Neural progenitor cell (in vitro differentiated cells): Measurements from ENCODE around the gene PREX1. TPM values are rescaled to one million over a fixed set of nuclear protein-coding genes. Genes with fewer than 3 reads are reported as not detected.
A peak's percentile ranks its signal among the peaks of the same experiment; 100 is the strongest.

Source experiments
- DNase-seq: peaks from one replicate; pipeline ENCODE4 v3.0.0-alpha.2; 2016; ENCODE audit warnings: low spot score
- H2AFZ ChIP-seq: fragments of 200-600 bp; sonication (generic); replicated peaks from 2 replicates; pipeline ENCODE4 v1.6.1; 2016; ENCODE audit warnings: antibody characterized with exemption
- H3F3A ChIP-seq: fragments of 200-600 bp; sonication (generic); 2 replicates; pipeline ENCODE4 v1.6.1; 2016; ENCODE audit warnings: antibody characterized with exemption, low read depth
- H3K27ac ChIP-seq: fragments of 200-600 bp; sonication (generic); 2 replicates; pipeline ENCODE4 v1.5.1; 2016; ENCODE audit warnings: mild to moderate bottlenecking
- H3K27me3 ChIP-seq: fragments of 200-600 bp; sonication (generic); 2 replicates; pipeline ENCODE4 v1.6.1; 2016; ENCODE audit warnings: mild to moderate bottlenecking, moderate library complexity
- H3K36me3 ChIP-seq: fragments of 200-600 bp; sonication (generic); 2 replicates; pipeline ENCODE4 v1.5.1; 2016
- H3K4me1 ChIP-seq: fragments of 200-600 bp; sonication (generic); 2 replicates; pipeline ENCODE4 v1.6.1; 2016; ENCODE audit warnings: mixed run types
- H3K4me2 ChIP-seq: fragments of 200-600 bp; sonication (generic); 2 replicates; pipeline ENCODE4 v1.6.1; 2016
- H3K4me3 ChIP-seq: fragments of 200-600 bp; sonication (generic); 2 replicates; pipeline ENCODE4 v1.5.1; 2016
- H3K79me2 ChIP-seq: fragments of 200-600 bp; sonication (generic); 2 replicates; pipeline ENCODE4 v1.6.1; 2016; ENCODE audit warnings: low read depth
- H3K9ac ChIP-seq: fragments of 200-600 bp; sonication (generic); 2 replicates; pipeline ENCODE4 v1.6.1; 2016
- H3K9me3 ChIP-seq: fragments of 200-600 bp; sonication (generic); 2 replicates; pipeline ENCODE4 v1.5.1; 2016; ENCODE audit warnings: low read depth
- H4K20me1 ChIP-seq: fragments of 200-600 bp; sonication (generic); 2 replicates; pipeline ENCODE4 v1.6.1; 2016; ENCODE audit warnings: low read depth
- H3K27ac Mint-ChIP-seq: 3 replicates; pipeline ENCODE4 v1.8.0; 2021; ENCODE audit warnings: mixed read lengths
- H3K27me3 Mint-ChIP-seq: 2 replicates; pipeline ENCODE4 v1.8.0; 2022; ENCODE audit warnings: low read depth, mild to moderate bottlenecking, inconsistent platforms, moderate library complexity, mixed read lengths; ENCODE audit not compliant: insufficient read depth
- H3K36me3 Mint-ChIP-seq: 3 replicates; pipeline ENCODE4 v1.8.0; 2021; ENCODE audit warnings: mixed read lengths
- H3K4me1 Mint-ChIP-seq: 3 replicates; pipeline ENCODE4 v1.8.0; 2021; ENCODE audit warnings: mixed read lengths
- H3K4me3 Mint-ChIP-seq: 3 replicates; pipeline ENCODE4 v1.8.0; 2021; ENCODE audit warnings: mild to moderate bottlenecking, moderate library complexity, mixed read lengths
- H3K9me3 Mint-ChIP-seq: 3 replicates; pipeline ENCODE4 v1.8.0; 2020; ENCODE audit warnings: mixed read lengths
- EZH2 ChIP-seq: fragments of 200-600 bp; sonication (generic); IDR thresholded peaks from 2 replicates; pipeline ENCODE4 v1.6.1; 2017; ENCODE audit warnings: antibody characterized with exemption, mild to moderate bottlenecking, moderate library complexity
- EZH2phosphoT487 ChIP-seq: fragments of 200-600 bp; sonication (generic); IDR thresholded peaks from 2 replicates; pipeline ENCODE4 v1.6.1; 2017; ENCODE audit warnings: antibody characterized with exemption
- total RNA-seq: library from RNA; depleted of rRNA; stranded (reverse); fragments of >200 nt; gene quantifications from 2 replicates; pipeline ENCODE4 v1.2.3, GENCODE V29; 2015; ENCODE audit warnings: low replicate concordance
- TF ChIP-seq, protein P1 (sequence below): fragments of 200-600 bp; sonication (generic); IDR thresholded peaks from 2 replicates; pipeline ENCODE4 v1.5.1; 2017; ENCODE audit warnings: antibody characterized with exemption, mild to moderate bottlenecking

The PREX1 gene
- total RNA-seq, 1 donor from 2014 or later, result 4.5 TPM

DNA sequence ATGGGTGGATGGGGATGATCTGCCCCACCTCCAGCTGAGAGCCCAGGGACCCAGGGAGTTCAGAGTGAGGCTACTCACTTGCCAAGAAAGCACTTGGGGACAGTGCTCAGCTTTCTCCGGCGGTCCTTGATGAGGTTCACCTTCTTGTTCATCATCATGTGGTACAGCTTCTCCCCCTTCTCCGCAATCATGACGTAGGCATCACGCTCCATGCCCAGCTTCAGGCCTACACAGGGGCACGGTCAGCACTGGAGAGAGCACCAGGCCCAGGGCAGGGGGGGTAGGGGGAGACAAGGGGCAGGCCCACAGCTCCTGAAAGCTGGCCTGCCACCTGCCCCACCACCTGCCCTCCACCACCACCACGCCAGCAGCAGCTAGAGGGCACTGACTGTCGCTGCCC, 139.2 kb downstream of the PREX1 start:
- peaks cover 14% of the 10 kb centered on the region for H3F3A ChIP-seq
- H3K4me2 ChIP-seq, result no peak overlapping the region
- H3K4me3 ChIP-seq, result no peak overlapping the region
- H3K27me3 ChIP-seq, result no peaks in the 10 kb centered on the region
- no peak overlapping the region for H3K9ac ChIP-seq
- H3K9me3 Mint-ChIP-seq, result no peaks in the 10 kb centered on the region
- no peak overlapping the region for H3K27ac Mint-ChIP-seq
- no peak overlapping the region for H2AFZ ChIP-seq
- no peak overlapping the region for H3K27ac ChIP-seq
- no peaks in the 10 kb centered on the region for H4K20me1 ChIP-seq
- peaks cover 4% of the 10 kb centered on the region for H3K27me3 Mint-ChIP-seq
- H3K36me3 Mint-ChIP-seq, result peaks cover 27% of the 10 kb centered on the region
- H3K9me3 ChIP-seq, result no peaks in the 10 kb centered on the region
- H3K4me3 Mint-ChIP-seq, result no peak overlapping the region
- peaks cover 21% of the 10 kb centered on the region for H3K4me1 ChIP-seq
- no peaks in the 10 kb centered on the region for H3K36me3 ChIP-seq
- no peak for TF ChIP-seq EZH2phosphoT487
- TF ChIP-seq, protein P1, sequence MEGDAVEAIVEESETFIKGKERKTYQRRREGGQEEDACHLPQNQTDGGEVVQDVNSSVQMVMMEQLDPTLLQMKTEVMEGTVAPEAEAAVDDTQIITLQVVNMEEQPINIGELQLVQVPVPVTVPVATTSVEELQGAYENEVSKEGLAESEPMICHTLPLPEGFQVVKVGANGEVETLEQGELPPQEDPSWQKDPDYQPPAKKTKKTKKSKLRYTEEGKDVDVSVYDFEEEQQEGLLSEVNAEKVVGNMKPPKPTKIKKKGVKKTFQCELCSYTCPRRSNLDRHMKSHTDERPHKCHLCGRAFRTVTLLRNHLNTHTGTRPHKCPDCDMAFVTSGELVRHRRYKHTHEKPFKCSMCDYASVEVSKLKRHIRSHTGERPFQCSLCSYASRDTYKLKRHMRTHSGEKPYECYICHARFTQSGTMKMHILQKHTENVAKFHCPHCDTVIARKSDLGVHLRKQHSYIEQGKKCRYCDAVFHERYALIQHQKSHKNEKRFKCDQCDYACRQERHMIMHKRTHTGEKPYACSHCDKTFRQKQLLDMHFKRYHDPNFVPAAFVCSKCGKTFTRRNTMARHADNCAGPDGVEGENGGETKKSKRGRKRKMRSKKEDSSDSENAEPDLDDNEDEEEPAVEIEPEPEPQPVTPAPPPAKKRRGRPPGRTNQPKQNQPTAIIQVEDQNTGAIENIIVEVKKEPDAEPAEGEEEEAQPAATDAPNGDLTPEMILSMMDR, result no peak
- no peak for TF ChIP-seq EZH2
- no peaks in the 10 kb centered on the region for H3K79me2 ChIP-seq
- peaks cover 40% of the 10 kb centered on the region for H3K4me1 Mint-ChIP-seq
- no peak for DNase-seq

DNA sequence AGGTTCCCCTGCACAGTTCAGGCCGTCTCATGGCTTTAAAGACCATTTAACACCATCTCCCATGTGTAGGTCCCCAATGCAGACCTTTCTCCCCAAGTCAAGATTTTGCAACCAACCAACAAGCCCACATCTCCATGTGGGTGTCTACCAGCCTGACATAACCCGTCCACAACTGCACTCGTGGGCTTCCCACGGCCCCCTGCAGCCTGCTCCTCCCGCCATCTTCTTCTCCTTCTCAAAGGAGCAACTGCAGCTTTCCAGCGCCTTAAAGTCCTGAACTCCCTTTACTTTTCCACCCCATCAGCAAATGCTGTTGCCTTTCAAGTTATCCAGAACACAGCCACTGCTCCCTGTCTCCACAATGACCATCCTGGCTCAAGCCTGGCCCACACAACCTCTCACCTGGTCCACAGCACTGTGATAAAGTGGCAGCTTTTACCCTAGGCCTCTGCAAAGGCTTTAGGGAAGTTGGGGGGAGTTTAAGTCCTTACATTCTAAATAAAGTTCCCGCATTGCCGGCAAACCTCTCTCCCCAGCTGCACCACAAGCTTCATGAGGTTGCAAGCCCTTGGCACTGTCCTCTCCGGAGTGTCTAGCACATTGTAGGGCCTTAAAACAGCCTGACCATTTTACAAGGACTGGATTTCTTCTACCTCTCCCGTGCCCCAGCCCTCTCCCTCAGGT, 140.5 kb downstream of the PREX1 start:
- Histone ChIP-seq H4K20me1 (no peaks in the 10 kb centered on the region), H3K27ac (no peak overlapping the region), H3K79me2 (no peaks in the 10 kb centered on the region), H3K4me1 (peaks cover 35% of the 10 kb centered on the region), H3K36me3 (no peaks in the 10 kb centered on the region), H2AFZ (no peak overlapping the region), H3K9ac (no peak overlapping the region), H3K4me3 (no peak overlapping the region), H3K9me3 (no peaks in the 10 kb centered on the region), H3F3A (peaks cover 27% of the 10 kb centered on the region), H3K27me3 (no peaks in the 10 kb centered on the region), H3K4me2 (no peak overlapping the region)
- Mint-ChIP-seq H3K9me3 (no peaks in the 10 kb centered on the region), H3K4me3 (no peak overlapping the region), H3K27me3 (peaks cover 4% of the 10 kb centered on the region), H3K4me1 (peaks cover 44% of the 10 kb centered on the region), H3K36me3 (peaks cover 28% of the 10 kb centered on the region), H3K27ac (peak overlapping the region; percentile 30)
- TF ChIP-seq, protein P1, result no peak
- TF ChIP-seq EZH2phosphoT487, result no peak
- TF ChIP-seq EZH2, result no peak
- DNase-seq, result no peak

DNA sequence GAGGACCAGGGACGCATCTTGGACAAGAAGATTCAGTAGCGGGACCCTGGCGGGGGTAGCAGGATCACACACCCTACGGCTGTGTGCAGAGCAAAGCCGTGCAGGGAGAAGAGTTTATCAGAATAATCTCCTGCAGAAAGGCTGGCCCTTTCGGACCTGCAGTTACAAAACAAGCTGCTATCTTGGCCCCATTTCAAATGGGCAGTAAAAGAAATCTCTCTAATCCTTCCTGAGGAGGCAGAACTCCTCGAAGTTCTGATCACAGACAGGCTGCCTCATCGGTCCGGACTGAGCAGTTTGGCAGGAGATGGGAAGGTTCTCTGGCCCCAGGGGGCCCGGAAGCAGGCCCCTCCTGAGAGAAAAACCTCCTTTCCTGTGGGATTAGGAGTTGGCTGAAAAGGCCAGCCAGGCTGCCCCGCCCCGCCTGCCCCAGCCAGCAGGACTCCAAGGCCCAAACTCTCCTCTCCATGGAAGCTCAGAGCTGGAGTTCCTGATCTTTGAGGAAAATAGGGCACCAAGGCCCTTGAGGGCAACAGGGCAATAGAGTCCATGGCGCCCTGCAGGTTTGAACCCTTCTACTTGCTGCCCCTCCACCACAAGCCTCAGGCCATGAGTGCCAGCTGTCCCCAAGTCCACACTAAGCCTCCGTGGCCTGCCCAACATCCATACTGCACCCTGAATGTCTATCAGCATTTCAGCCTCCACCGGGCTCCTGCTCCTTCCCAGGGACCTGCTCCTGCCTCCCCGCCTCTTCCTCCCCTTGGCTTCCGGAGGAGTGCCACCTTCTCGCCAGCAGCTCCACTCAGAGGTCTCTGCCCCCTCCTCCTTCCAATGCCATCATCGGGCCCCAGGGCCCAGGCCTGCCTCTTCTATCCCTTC, 141.3 kb downstream of the PREX1 start:
- Histone ChIP-seq H3F3A (peaks cover 31% of the 10 kb centered on the region), H4K20me1 (no peaks in the 10 kb centered on the region), H3K27me3 (no peaks in the 10 kb centered on the region), H3K4me3 (no peak overlapping the region), H3K27ac (no peak overlapping the region), H3K9ac (no peak overlapping the region), H3K9me3 (no peaks in the 10 kb centered on the region), H3K79me2 (no peaks in the 10 kb centered on the region), H3K4me2 (peak overlapping the region; percentile 29), H3K4me1 (peaks cover 37% of the 10 kb centered on the region), H2AFZ (no peak overlapping the region), H3K36me3 (no peaks in the 10 kb centered on the region)
- Mint-ChIP-seq H3K27ac (peak overlapping the region; percentile 30), H3K4me3 (no peak overlapping the region), H3K4me1 (peaks cover 43% of the 10 kb centered on the region), H3K27me3 (peaks cover 4% of the 10 kb centered on the region), H3K36me3 (peaks cover 27% of the 10 kb centered on the region), H3K9me3 (no peaks in the 10 kb centered on the region)
- DNase-seq, result peak; percentile 42
- no peak for TF ChIP-seq EZH2
- TF ChIP-seq EZH2phosphoT487, result no peak
- TF ChIP-seq, protein P1, result no peak
